H1 (cell line): ENCODE measurements around the gene TBC1D26. TPM values are rescaled to one million over a fixed set of nuclear protein-coding genes. Genes with fewer than 3 reads are reported as not detected.

Source experiments
- CTCF ChIA-PET: fragments of 300-600 bp; sonication (Branson Sonifier 250); formaldehyde crosslinking; loops from one replicate; lab custom pipeline; 2021; ENCODE audit not compliant: partially characterized antibody; lab: Charles Lee
- POLR2A ChIA-PET: fragments of 300-600 bp; sonication (Branson Sonifier 250); formaldehyde crosslinking; loops from one replicate; lab custom pipeline; 2021; ENCODE audit warnings: inconsistent platforms; ENCODE audit not compliant: partially characterized antibody; lab: Charles Lee
- DNase-seq, 2 experiments: peaks; one replicate each; pipeline versions ENCODE4 v3.0.0 to v3.0.0-alpha.2; 2010 to 2022; ENCODE audit warnings: low spot score in 2 of 2, low read depth in 1 of 2, mixed read lengths in 1 of 2
- FAIRE-seq: peaks from 2 replicates; lab custom pipeline; 2011; peaks lifted over from hg19 to GRCh38; lab: Jason Lieb, UNC
- H2AFZ ChIP-seq: 2 replicates; pipeline ENCODE4 v1.8.1; 2012; ENCODE audit warnings: low read length, inconsistent platforms
- H2AK5ac ChIP-seq: 2 replicates; pipeline ENCODE4 v1.6.1; 2013; ENCODE audit warnings: low read depth, low read length
- H2BK120ac ChIP-seq: replicated peaks from 2 replicates; pipeline ENCODE3; 2013; ENCODE audit warnings: low read depth, low read length, inconsistent platforms
- H2BK12ac ChIP-seq: 2 replicates; pipeline ENCODE4 v1.6.1; 2013; ENCODE audit warnings: low read depth, low read length
- H2BK15ac ChIP-seq: 2 replicates; pipeline ENCODE4 v1.6.1; 2013; ENCODE audit warnings: low read length
- H2BK20ac ChIP-seq: 2 replicates; pipeline ENCODE4 v1.6.1; 2013; ENCODE audit warnings: low read length
- H2BK5ac ChIP-seq: 2 replicates; pipeline ENCODE4 v1.6.1; 2013; ENCODE audit warnings: low read depth, low read length
- H3K14ac ChIP-seq: 2 replicates; pipeline ENCODE4 v1.6.1; 2013; ENCODE audit warnings: inconsistent platforms; ENCODE audit not compliant: insufficient read length
- H3K18ac ChIP-seq: 2 replicates; pipeline ENCODE4 v1.6.1; 2013; ENCODE audit warnings: low read length; ENCODE audit errors: extremely low read depth
- H3K23ac ChIP-seq: 2 replicates; pipeline ENCODE4 v1.6.1; 2013; ENCODE audit warnings: inconsistent platforms; ENCODE audit not compliant: insufficient read length
- H3K23me2 ChIP-seq: 2 replicates; pipeline ENCODE4 v1.6.1; 2013; ENCODE audit warnings: low read depth, low read length
- H3K27ac ChIP-seq: 2 replicates; pipeline ENCODE4 v1.6.1; 2011; ENCODE audit warnings: low read depth, low read length, inconsistent platforms
- H3K27me3 ChIP-seq, 4 experiments: replicated peaks in 1 of 4; 1 replicate in 1 of 4; 2 replicates in 3 of 4; pipeline versions ENCODE4 v1.6.1 to v1.8.1; 2011 to 2013; ENCODE audit warnings: low read length in 3 of 4, mild to moderate bottlenecking in 3 of 4, inconsistent platforms in 2 of 4, mixed read lengths in 2 of 4, moderate library complexity in 1 of 4; ENCODE audit not compliant: control insufficient read depth in 3 of 4, insufficient read depth in 3 of 4; ENCODE audit errors: extremely low read depth in 1 of 4
- H3K36me3 ChIP-seq, 4 experiments: 2 replicates each; pipeline versions ENCODE4 v1.6.1 to v1.8.1; 2011 to 2013; ENCODE audit warnings: mild to moderate bottlenecking in 4 of 4, low read length in 3 of 4, moderate library complexity in 2 of 4, control low read depth in 1 of 4, inconsistent platforms in 1 of 4; ENCODE audit not compliant: insufficient read depth in 4 of 4, control insufficient read depth in 2 of 4
- H3K4ac ChIP-seq: replicated peaks from 2 replicates; pipeline ENCODE3; 2013; ENCODE audit warnings: low read length, low read depth, mixed read lengths, inconsistent platforms; ENCODE audit not compliant: insufficient read length
- H3K4me1 ChIP-seq, 4 experiments: replicated peaks in 1 of 4; 1 replicate in 1 of 4; 2 replicates in 3 of 4; pipeline versions ENCODE4 v1.6.1 to v1.8.1; 2011 to 2013; ENCODE audit warnings: low read length in 3 of 4, inconsistent platforms in 2 of 4, mixed read lengths in 1 of 4; ENCODE audit not compliant: insufficient read depth in 4 of 4, control insufficient read depth in 3 of 4
- H3K4me2 ChIP-seq, 2 experiments: 2 replicates each; pipeline versions ENCODE4 v1.6.1 to v1.8.1; 2011 to 2013; ENCODE audit warnings: low read depth in 2 of 2, low read length in 2 of 2, control low read depth in 1 of 2, inconsistent platforms in 1 of 2, mild to moderate bottlenecking in 1 of 2; ENCODE audit not compliant: insufficient read depth in 1 of 2
- H3K4me3 ChIP-seq, 4 experiments: fragments of 200-600, 300-600 bp in 1 of 4; sonication (generic), shearing (Covaris generic), sonication (Bioruptor Twin) in 1 of 4; 2 replicates each; pipeline versions ENCODE4 v1.5.1 to v1.8.1; 2011 to 2016; ENCODE audit warnings: low read length in 4 of 4, low read depth in 3 of 4, control low read depth in 2 of 4, inconsistent platforms in 2 of 4, mild to moderate bottlenecking in 2 of 4, mixed read lengths in 1 of 4, moderate library complexity in 1 of 4; ENCODE audit not compliant: insufficient read depth in 2 of 4; ENCODE audit errors: extremely low read depth in 1 of 4
- H3K56ac ChIP-seq: replicated peaks from 2 replicates; pipeline ENCODE3; 2013; ENCODE audit warnings: low read depth, mild to moderate bottlenecking, mixed read lengths, low read length, inconsistent platforms; ENCODE audit not compliant: insufficient read length
- H3K79me1 ChIP-seq: 2 replicates; pipeline ENCODE4 v1.6.1; 2013; ENCODE audit warnings: low read depth, low read length, control low read depth
- H3K79me2 ChIP-seq, 2 experiments: 2 replicates each; pipeline versions ENCODE4 v1.6.1 to v1.8.1; 2012 to 2013; ENCODE audit warnings: low read length in 2 of 2, mild to moderate bottlenecking in 2 of 2, inconsistent platforms in 1 of 2; ENCODE audit not compliant: insufficient read depth in 2 of 2, control insufficient read depth in 1 of 2
- H3K9ac ChIP-seq, 4 experiments: replicated peaks in 1 of 4; 1 replicate in 1 of 4; 2 replicates in 3 of 4; pipeline versions ENCODE4 v1.6.1 to v1.8.1; 2011 to 2013; ENCODE audit warnings: low read depth in 3 of 4, low read length in 3 of 4, control low read depth in 2 of 4, mild to moderate bottlenecking in 2 of 4, moderate library complexity in 2 of 4, inconsistent platforms in 1 of 4; ENCODE audit errors: extremely low read depth in 1 of 4
- H3K9me3 ChIP-seq, 2 experiments: 2 replicates each; pipeline versions ENCODE4 v1.6.1 to v1.8.1; 2012 to 2013; ENCODE audit warnings: mild to moderate bottlenecking in 2 of 2, moderate library complexity in 2 of 2, control low read depth in 1 of 2, inconsistent platforms in 1 of 2, low read depth in 1 of 2, low read length in 1 of 2, mixed read lengths in 1 of 2; ENCODE audit not compliant: insufficient read depth in 2 of 2
- H4K20me1 ChIP-seq, 2 experiments: replicated peaks in 1 of 2; 2 replicates each; pipeline versions ENCODE3 to v1.8.1; 2011 to 2013; ENCODE audit warnings: inconsistent platforms in 2 of 2, low read length in 2 of 2, mild to moderate bottlenecking in 1 of 2; ENCODE audit not compliant: insufficient read depth in 2 of 2, control insufficient read depth in 1 of 2
- H4K5ac ChIP-seq: 2 replicates; pipeline ENCODE4 v1.6.1; 2013; ENCODE audit warnings: low read length, low read depth, mixed read lengths, inconsistent platforms; ENCODE audit not compliant: insufficient read length
- H4K8ac ChIP-seq: 2 replicates; pipeline ENCODE4 v1.8.0; 2013; ENCODE audit warnings: mild to moderate bottlenecking, moderate library complexity, low read length, inconsistent platforms; ENCODE audit not compliant: insufficient read depth; ENCODE audit errors: extremely low read depth
- H4K91ac ChIP-seq: replicated peaks from 2 replicates; pipeline ENCODE3; 2013; ENCODE audit warnings: low read length, mixed read lengths, inconsistent platforms; ENCODE audit not compliant: insufficient read length
- RXRA ChIP-seq: IDR thresholded peaks from 2 replicates; pipeline ENCODE4 v1.6.1; 2011; ENCODE audit warnings: low read depth, mild to moderate bottlenecking, low read length, moderate library complexity; ENCODE audit not compliant: insufficient read depth
- SP2 ChIP-seq: IDR thresholded peaks from 2 replicates; pipeline ENCODE4 v1.6.1; 2012; ENCODE audit warnings: mild to moderate bottlenecking, low read length, inconsistent platforms
- TAF1 ChIP-seq: IDR thresholded peaks from 2 replicates; pipeline ENCODE4 v1.6.1; 2011; ENCODE audit warnings: mild to moderate bottlenecking, low read depth, low read length
- polyA plus RNA-seq, 7 experiments: library from polyadenylated mRNA; depleted of rRNA in 3 of 7; stranded (reverse) in 5 of 7; unstranded in 2 of 7; fragments of >200 nt in 5 of 7; fragments of 200-250 nt in 2 of 7; gene quantifications; 1 replicate in 5 of 7; 2 replicates in 1 of 7; 4 replicates in 1 of 7; pipeline versions ENCODE4 v1.2.1 to v1.2.3, GENCODE V29; 2011 to 2013; ENCODE audit warnings: missing spikeins in 2 of 7, mixed read lengths in 2 of 7
- total RNA-seq: library from RNA; stranded (reverse); fragmentation: NEBNext Ultra II Directional; extraction: Animal tissue kit (Norgen Biotek cat#: 25700); gene quantifications from 2 replicates; pipeline ENCODE4 v1.2.1, GENCODE V29; 2021

TBC1D26 gene
- total and polyA plus RNA-seq, 2 of the 8 experiments (the other 6 are each of a cell fraction or from before 2014, with no cell fraction given): 0.84 to 1.4 TPM

DNA sequence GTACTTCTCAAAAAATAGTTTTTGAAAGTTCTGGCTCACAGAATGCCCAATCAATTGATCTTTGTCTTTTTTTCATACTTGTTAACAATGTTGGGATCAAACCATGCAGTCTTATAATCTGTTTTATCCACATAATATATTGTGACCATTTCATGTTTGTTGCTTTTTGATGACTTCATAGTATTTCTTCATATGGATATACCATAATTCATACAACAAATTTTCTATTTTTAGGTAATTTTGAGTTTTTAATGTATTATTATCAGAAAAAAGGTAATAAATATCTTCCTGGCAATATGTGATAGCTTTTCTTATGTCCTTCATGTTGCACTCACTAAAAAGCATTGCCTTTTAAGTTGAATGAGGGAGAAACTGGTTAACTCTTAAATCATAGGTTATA lies 44.8 kb downstream of the TBC1D26 start:
- no peak overlapping the region for H2BK20ac ChIP-seq
- FAIRE-seq (no peak), DNase-seq (no peak)
- H3K9ac ChIP-seq: no peak overlapping the region
- H2BK12ac ChIP-seq: no peak overlapping the region
- no peak overlapping the region for H3K4ac ChIP-seq
- no peaks in the 10 kb centered on the region for H3K36me3 ChIP-seq
- H3K9me3 ChIP-seq: peaks cover 13 to 17% of the 10 kb centered on the region in 2 experiments
- ChIA-PET POLR2A (no interaction called here), CTCF (no interaction called here)
- no peaks in the 10 kb centered on the region for H3K79me2 ChIP-seq
- no peak overlapping the region for H3K4me2 ChIP-seq
- H2BK120ac ChIP-seq: no peak overlapping the region
- H4K8ac ChIP-seq: no peak overlapping the region
- no peaks in the 10 kb centered on the region for H4K20me1 ChIP-seq
- H3K18ac ChIP-seq: no peak overlapping the region
- H3K79me1 ChIP-seq: no peaks in the 10 kb centered on the region
- H4K91ac ChIP-seq: no peak overlapping the region
- H3K27ac ChIP-seq: no peak overlapping the region
- H2BK5ac ChIP-seq: no peak overlapping the region
- no peak overlapping the region for H2BK15ac ChIP-seq
- H3K27me3 ChIP-seq: no peaks in the 10 kb centered on the region
- no peak overlapping the region for H2AFZ ChIP-seq
- H2AK5ac ChIP-seq: no peak overlapping the region
- H3K23me2 ChIP-seq: no peaks in the 10 kb centered on the region
- H4K5ac ChIP-seq: no peak overlapping the region
- H3K23ac ChIP-seq: no peak overlapping the region
- H3K4me3 ChIP-seq: no peak overlapping the region
- H3K4me1 ChIP-seq: no peaks in the 10 kb centered on the region
- no peak overlapping the region for H3K56ac ChIP-seq
- no peak overlapping the region for H3K14ac ChIP-seq
- TF ChIP-seq TAF1 (no peak), SP2 (no peak), RXRA (no peak)
